Activated CD4-positive, alpha-beta T cell treated with anti-CD3 and anti-CD28 coated beads, Interleukin-2, Interleukin-6, amounts not matched to agents 100 ng/mL and 50 ng/mL, durations not matched to agents 16 hours and 8 hours (primary cell): Measurements from ENCODE around the gene MTG2.

Experiments used
- DNase-seq: peaks from one replicate; pipeline ENCODE4 v3.0.0-alpha.2; 2020

MTG2 gene

DNA sequence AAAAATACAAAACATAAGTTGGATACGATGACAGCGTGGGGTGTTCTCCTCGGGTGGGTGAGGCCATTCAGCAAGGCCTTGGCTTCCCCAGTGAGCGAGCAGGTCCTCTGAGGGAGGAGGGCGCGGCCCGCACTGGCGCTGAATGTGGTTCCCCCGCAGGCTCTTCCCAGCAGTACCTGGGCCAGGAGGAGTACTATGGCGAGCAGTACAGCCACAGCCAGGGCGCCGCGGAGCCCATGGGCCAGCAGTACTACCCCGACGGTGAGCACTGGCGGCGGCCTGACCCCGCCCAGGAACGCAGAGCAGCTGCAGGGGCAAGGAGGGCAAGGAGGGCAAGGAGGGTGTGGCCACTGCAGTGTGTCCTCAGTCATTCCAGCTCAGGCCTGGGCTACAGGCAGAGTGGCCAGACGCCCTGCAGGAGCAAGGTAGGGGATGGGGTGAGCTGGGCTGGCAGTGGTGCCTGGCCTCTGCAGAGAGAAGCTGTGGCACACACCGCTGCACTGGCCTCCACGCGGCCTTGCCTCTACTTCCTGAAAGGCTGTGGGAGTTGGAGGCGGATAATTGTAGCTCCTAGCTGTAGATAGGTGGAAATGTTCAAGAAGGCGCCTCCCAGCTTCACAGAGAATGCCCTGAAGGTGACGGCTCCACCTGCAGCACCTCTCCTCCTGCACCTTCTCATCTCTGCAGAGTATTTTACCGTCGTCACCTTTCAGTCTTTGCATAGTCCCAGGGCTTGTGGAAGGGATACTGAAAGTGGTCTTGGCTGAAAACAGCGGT, 18.7 kb upstream of the MTG2 start:
- DNase-seq = no peak

DNA sequence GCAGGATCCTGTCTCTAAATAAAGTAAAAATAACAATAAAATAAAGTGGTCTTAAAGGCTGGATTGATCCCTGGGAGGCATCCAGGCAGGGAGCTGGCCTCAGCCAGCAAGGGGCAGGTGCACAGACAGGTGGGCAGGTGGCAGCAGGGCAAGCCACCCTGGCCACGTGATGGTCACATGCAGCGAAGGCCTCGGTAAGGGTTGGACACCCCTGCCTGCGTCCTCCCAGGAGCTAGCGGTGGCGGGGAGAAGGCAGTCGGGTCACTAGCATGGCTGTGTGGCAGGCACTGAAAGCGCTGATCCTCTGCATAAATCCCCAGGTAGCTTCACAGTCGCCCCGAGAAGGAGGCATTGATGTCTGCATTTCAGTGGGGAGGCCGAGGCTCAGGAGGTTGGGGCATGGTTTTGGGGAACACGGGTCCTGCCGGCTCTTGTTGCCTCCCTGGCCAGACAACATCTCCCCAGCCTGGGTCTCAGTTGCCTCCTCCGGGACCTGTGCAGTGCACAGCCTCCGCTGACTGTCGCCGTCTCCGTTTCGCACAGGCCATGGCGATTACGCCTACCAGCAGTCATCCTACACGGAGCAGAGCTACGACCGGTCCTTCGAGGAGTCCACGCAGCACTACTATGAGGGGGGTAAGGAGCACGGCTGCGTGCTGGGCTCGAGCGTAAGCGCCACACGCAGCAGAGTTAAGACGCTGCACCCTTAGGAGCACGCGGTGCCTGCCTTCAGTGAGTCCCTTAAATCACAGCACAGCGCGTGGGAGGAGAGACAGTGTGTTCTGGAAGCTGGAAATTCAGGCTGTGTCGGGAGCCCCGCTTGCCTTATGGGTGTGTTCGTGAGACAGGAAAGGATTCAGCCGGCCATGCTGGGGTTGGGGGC, 17.7 kb upstream of the MTG2 start:
- no peak for DNase-seq

DNA sequence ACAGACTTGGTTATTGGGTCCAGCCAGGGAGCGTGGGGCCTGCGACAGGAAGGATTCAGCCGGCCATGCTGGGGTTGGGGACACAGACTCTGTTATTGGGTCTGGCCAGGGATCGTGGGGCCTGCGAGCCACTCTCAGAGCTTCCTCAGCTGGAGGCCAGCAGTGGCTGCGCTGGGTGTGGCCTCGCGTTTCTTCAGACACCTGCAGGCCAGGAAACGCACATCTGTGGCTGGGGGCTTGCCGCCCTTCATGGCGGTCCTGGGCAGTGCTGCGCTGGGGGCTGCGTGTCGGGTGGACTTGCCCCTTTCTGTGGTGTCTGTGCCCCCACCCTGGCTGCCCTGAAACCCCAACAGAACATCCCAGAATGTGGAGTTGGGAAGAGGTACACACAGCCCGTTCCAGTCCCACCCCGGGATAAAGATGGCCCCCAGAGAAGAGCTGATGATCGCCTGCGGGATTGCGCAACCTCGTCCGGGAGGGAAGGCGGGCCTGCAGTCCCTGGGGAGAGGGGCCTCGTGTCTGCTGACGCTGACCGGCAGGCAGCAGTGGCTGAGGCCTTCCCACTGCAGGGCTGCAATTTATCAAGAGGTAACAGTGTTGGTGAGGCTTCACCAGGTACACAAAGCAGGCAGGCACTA, 16.9 kb upstream of the MTG2 start:
- no peak for DNase-seq

DNA sequence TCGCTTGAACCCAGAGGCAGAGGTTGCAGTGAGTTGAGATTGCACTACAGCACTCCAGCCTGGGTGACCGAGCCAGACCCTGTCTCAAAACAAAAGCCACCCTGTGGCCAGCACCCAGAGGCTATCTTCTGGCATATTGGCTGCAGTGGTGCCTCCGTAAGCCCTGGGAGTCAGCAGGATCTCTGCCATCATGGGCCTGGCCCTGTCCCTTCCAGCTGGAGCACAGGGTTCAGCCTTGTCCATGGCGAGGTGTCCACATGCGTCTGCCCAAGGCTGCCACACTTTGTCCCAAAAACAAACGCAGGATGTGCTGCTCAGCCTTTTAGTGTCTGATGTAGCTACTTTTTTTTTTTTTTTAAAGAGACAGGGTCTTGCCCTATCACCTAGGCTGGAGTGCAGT, 15.4 kb upstream of the MTG2 start:
- DNase-seq = no peak

DNA sequence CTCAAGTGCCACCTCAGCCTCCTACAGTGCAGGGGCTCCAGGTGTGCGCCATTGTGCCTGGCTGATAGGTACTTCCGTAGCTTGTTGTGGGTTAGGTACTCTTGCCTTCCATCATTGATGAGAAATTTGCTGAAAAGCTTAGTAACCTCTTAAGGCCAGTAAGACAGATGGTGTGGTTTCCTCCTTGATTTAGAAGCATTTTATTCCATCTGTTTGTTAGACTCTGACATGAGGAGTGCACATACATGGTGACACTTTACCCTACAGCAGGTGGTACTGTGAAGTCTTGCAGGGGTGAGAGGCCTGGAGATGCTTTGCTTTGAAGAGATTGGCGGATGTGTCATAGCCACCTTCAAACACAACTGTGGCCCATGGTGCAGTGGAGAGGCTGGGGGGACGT, 14.8 kb upstream of the MTG2 start:
- no peak for DNase-seq

DNA sequence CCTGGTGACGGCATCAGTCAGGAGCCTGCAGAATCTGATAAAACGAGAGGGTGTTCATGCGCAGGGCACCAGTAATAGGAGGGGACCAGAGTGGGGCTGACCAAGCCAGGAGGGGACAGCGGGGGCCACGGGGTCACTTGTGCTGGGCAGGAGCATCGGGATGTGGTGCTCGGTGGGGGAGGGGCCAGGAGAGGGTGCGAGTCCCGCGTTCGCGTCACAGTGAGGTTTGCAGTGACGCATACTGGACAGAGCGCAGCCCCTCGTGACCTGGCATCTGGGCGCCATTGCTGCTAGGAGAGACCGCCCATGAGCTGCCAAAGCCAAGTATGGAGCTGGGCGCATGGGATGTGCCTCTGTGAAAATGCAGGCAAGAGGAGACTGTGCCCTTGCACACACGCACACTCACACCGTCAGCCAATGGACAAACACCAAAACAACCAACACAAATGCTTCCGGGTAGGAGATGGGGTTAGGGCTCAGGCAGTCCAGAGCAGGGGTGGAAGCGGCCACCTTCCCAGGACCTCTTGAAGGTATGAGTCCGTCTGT, 13.9 kb upstream of the MTG2 start:
- no peak for DNase-seq

DNA sequence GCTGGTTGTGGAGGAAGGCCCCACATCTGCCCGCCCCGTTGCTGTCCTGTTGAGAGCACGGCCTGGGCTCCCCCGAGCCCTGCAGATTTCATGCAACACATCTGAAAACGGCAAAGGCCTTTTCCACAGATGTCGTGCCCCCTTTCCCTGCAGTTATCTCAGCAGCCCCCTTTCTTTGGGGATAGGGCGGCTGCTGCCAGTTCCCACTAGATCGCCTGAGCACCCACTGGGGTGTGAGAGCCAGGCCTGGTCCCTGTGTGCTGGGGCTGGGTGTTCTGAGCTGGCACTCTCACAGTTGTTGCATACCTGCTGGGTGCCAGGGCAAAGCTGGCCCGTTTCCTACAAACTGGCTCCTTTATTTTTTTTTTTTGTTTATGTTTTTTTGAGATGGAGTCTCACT, 12.3 kb upstream of the MTG2 start:
- no peak for DNase-seq

DNA sequence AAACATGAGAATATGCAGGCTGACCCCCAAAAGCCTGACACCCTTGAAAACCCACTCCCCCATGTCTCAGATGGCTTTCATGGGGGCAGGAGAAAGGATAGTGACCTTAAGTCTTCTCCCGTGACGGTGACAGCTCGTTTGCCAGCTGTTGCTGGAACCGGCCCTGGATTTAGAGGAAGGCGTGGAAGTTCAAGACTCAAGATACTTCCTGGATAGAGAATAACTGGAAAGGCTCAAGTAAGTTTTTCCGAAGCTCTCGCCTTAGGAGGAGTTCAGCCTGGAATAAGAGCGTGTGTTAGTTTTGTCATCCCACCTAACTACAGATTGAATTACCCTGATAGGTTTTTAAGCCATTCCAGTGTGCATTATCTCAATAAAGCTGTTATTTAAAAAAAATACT, 11.6 kb upstream of the MTG2 start:
- no peak for DNase-seq

DNA sequence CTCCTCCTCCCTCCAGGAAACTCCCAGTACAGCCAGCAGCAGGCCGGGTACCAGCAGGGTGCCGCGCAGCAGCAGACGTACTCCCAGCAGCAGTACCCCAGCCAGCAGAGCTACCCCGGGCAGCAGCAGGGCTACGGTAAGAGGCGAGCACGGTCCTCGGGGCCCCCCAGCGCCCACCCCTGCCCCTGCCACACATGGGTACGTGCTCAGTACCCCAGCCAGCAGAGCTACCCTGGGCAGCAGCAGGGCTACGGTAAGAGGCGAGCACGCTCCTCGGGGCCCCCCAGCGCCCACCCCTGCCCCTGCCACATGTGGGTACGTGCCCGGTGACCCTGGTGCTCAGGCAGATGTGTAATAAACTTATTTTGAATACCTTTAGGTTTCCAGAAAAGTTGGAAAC, 10.2 kb upstream of the MTG2 start:
- no peak for DNase-seq

DNA sequence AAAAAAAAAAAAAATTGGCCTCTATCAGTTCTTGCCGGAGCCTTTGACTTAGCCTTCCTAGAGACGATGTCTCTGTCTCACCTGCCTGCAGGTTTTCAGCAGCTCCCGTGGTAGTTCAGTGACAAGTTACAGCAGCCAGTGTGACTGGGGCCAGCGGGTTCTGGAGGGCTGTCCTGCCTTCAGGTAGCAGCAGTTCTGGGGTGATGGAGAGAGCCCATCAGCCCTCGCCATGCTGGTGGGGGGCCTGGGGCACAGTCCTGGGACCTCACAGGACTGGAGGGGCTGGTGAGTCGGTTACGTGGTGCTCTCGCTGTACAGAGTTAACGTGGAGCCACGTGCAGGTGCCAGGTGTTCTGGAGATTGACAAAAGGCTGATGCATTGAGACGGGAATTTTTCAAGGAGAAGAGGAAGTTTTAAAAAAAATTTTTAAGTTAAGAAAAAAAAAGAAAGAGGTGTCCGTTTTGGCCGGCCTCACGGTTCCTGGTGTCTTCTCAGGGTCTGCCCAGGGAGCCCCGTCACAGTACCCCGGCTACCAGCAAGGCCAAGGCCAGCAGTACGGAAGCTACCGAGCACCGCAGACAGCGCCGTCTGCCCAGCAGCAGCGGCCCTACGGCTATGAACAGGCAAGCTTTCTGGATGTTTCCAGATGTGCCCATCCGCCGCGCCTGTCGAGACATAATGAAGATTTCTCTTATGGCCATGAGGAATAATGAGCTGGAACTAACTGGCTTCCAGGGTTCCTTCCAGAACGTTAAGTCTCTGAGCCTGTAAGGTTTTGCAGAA, 8.6 kb upstream of the MTG2 start:
- DNase-seq = no peak

DNA sequence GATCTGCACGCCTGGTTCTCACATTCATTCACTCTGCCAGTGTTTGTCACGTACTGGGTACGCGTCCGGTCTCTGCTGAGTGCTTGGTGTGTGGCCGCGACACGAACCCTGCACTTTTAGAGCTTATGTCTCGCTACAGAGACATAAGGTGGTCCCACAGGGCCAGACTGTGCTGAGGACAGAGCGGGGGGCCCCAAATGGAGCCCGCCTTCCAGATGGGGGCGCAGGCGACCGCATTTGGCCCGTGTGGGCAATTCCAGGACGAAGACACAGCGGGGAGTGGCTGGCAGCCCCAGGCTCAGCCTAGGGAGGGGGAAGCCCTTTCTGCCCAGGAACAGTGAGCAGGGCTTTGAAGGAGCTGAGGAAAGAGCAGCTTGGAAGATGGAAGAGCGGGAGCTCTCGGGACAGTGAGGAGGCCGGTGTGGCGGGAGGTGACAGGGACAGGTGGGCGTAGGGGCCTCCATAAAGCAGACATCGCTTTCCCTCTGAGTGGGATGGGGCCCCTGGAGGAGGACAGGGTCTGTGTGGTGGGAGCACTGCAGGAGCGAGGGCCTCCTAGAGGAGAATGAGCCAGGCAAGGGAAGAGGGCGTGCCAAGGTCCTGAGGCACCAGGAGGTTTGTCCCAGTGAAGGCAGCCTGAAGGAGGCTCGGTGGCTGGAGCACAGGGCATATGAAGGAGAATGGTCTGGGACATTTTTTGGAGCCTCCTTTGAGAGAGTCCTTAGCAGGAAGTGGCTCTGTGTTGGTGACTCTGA, 7.8 kb upstream of the MTG2 start:
- no peak for DNase-seq

DNA sequence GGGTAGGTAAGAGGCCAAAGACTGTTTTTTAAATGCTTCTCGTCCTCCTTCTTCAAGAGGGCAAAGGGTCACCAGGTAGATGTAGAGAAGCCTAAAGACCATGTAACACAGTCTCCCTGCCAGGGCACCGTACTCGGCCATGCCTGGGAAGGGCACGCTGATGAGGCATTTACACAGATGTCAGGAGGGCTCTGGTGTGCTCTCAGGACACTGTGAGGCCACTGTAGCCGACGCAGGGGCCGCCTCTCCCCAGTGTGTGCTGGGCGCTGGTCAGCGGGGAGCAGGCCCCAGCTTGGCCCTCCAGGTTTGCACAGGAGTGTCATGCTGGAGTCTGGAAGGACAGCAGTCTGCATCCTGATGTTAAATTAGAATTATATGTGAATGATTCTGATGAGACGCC, 7.1 kb upstream of the MTG2 start:
- no peak for DNase-seq

DNA sequence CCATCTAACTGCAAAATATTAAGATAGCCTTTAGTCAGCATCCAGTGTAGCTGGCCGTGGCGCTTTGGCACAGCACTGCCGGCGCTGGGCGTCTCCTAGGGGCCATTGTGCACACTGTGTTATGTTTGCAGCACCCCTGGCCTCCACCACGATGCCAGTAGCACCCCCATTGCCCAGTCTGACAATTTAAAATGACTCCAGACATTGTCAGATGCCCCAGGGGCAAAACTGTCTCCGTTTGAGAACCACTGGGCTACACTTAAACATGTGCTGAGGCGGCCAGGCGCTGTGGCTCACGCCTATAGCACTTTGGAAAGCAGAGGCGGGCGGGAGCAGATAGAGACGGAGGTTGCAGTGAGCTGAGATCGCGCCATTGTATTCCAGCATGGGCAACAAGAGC, 6.0 kb upstream of the MTG2 start:
- no peak for DNase-seq

DNA sequence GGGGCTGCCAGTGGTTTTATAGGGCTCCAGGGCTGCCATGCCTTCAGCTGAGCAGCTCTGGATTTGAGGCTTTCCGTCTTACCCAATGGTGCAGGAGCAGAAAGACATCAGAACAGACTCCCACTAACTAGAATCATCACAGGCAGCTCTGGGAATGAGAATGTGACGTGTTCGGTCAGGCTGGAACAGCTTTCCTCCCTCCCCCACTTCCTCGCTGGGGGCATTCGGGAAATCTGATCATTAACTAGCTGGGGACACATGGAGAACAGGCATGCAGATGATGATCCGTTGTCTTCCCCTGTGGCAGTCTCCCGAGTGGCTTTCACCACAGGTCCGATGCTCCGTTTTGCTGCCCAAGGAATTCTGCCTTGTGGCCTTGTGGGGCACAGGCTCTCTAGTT, 5.5 kb upstream of the MTG2 start:
- DNase-seq = no peak

DNA sequence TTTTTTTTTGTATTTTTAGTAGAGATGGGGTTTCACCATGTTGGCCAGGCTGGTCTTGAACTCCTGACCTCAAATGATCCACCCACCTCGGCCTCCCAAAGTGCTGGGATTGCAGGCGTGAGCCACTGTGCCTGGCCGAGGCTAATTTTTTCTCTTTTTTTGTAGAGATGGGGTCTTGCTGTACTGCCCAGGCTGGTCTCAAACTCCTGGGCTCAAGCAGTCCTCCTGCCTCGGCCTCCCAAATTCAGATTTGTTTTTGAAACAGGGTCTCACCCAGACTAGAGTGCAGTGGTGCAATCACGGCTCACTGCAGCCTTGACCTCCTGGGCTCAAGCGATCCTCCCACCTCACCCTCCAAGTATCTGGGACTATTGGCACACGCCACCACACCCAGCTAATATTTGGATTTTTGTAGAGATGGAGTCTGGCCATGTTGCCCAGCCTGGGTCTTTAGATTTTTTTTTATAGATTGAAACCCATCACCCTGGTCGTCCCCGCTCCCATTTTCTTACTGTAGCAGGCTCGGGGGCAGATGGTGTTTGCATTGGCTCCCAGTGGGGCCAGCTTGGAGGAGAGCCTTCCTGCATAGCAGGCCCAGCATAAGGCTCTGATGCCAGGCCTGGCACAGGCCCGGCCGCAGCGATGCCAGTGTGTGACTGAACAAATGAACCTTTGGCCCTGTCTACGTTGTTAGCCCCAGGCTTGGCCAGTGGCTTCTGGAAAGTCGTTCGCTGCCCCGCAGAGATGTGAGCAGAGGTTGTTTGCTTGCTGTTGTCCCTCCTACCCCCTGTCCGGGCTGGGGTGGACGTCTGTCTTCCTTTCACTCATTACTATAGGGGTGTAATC, 4.3 kb upstream of the MTG2 start:
- DNase-seq = no peak

DNA sequence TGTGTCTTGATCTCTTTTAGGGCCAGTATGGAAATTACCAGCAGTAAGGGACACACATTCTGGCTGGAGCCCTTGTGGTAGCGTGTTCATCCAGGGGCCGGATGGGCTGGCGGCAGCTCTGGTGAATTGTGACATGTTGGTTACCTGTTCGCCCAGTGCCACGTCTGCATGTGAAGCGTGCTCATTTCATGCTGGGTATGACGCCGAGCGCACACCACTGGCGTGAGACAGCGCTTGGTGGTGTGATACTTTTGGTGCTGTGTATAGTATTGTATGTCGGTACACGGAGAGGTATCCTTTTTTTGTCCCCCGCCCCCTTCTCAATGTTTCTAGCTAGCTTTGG, 3.7 kb upstream of the MTG2 start:
- no peak for DNase-seq

DNA sequence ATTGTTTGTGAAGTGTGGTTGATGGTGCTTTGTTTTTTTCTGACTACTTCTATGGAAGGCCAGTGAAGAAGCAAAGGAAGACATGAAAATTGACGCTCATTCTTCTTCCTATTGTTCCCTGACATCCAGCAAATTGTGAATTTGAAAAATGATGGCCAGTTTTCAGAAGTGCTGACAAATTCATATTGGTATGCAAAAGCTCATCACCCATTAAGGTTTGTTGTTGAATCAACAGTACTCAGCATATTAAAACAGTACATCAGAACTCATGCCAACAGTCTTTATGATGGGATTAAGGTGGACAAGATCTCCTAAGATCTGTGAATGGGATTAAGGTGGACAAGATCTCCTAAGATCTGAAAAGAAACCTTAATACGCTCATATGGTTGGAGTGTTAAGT, 1.0 kb upstream of the MTG2 start:
- DNase-seq = no peak

DNA sequence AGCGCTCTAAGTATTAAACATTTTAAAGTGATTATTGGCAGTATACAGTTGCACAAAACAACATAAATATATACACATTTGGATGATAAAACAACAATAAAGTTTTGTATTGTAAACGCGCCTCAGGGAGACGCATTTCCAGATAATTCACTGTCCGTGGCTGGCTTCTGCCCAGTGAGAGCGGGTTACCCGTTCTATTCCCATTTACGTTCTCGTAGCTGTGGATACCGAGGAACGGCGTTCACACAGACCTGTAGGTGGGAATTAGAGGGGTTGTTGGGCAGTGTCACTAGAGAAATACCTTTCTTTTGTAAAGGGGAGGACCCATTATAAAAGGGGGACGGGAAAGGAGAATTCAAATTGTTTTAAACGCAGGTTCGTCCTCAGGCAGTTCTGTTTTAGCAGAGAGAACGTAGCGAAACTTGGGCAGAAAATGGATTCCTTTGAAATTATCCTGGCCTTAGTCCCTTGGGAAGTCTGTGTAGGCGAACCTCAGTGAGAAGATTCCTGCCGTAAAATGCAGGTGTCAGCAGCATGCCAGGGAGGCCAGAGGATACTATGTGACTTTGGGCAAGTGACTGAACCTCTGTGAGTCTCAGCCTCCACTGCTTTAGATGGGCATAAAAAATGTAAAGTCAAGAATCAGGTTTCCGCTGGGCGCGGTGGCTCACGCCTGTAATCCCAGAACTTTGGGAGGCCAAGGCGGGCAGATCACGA, 756 bp downstream of the MTG2 start:
- DNase-seq = no peak

DNA sequence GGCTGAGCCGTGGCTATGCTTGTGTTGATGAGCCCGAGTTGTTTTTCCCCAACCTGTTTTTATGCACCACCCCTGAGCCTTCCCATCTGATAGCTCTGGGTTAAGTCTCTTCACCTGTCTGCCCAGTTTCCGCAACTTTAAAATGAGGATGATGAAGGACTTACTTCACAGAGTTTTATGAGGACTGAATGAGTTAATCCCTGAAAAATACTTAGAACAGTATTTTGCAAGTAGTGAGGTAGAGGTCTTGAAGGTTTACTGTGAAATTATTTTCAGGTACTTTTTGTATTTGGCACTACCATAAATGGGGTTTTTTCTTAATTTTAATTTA, 3.2 kb downstream of the MTG2 start:
- DNase-seq = no peak
